Fibroblast of gingiva (primary cell): ENCODE measurements around the gene DNHD1.
"Not testable (repeated sequence)": the region's sequence is repeated elsewhere in the genome, so short reads cannot be mapped to it uniquely, and the experiment has no call there.

Experiments used
- DNase-seq: peaks from one replicate; pipeline ENCODE4 v3.0.0-alpha.2; 2011; ENCODE audit warnings: low read depth

Gene DNHD1

GRCh38 chr11:6481012-6481923, 15.8 kb upstream of the DNHD1 start, which contains the start of the genes ARFIP2 and TIMM10B:
ARFIP2 (minus strand) TSS chr11:6481331; CDS start chr11:6480421, 910 bp downstream.
TIMM10B (plus strand) TSS chr11:6481501; CDS start chr11:6481517, 16 bp downstream.
- DNase-seq = peak; percentile 97

- DNase-seq = no peak
These were observed 15.2 kb upstream of the DNHD1 start for GRCh38 chr11:6481924-6482275.

- no peak for DNase-seq
These were observed 14.6 kb upstream of the DNHD1 start for GRCh38 chr11:6482441-6482840.

GRCh38 chr11:6483015-6483414, 14.1 kb upstream of the DNHD1 start:
- no peak for DNase-seq

GRCh38 chr11:6485661-6486060, 11.4 kb upstream of the DNHD1 start:
- DNase-seq = no peak

GRCh38 chr11:6486256-6486655, 10.8 kb upstream of the DNHD1 start:
- DNase-seq = no peak

GRCh38 chr11:6486938-6487337, 10.1 kb upstream of the DNHD1 start:
- DNase-seq = no peak

- DNase-seq = no peak
These were observed 8.7 kb upstream of the DNHD1 start for GRCh38 chr11:6488342-6488741.

GRCh38 chr11:6488821-6489220, 8.3 kb upstream of the DNHD1 start:
- no peak for DNase-seq

GRCh38 chr11:6489306-6489705, 7.8 kb upstream of the DNHD1 start:
- no peak for DNase-seq

GRCh38 chr11:6498121-6498520, 1.0 kb downstream of the DNHD1 start:
- peak; percentile 75 for DNase-seq

- no peak for DNase-seq
These were observed 1.5 kb downstream of the DNHD1 start for GRCh38 chr11:6498544-6498943.

- DNase-seq = no peak
These were observed 5.3 kb downstream of the DNHD1 start for GRCh38 chr11:6502382-6502781.

- DNase-seq = no peak
These were observed 7.1 kb downstream of the DNHD1 start for GRCh38 chr11:6504166-6504565.

GRCh38 chr11:6505577-6506240, 8.6 kb downstream of the DNHD1 start:
- peak; percentile 67 for DNase-seq

- DNase-seq = no peak
These were observed 19.8 kb downstream of the DNHD1 start for GRCh38 chr11:6516865-6517264.

- no peak for DNase-seq
These were observed 23.2 kb downstream of the DNHD1 start for GRCh38 chr11:6520265-6520664.

GRCh38 chr11:6521946-6522345, 24.9 kb downstream of the DNHD1 start:
- not testable (repeated sequence) for DNase-seq

- DNase-seq = no peak
These were observed 26.2 kb downstream of the DNHD1 start for GRCh38 chr11:6523253-6523652.

GRCh38 chr11:6526411-6527135, 29.5 kb downstream of the DNHD1 start:
- no peak for DNase-seq

GRCh38 chr11:6529266-6529665, 32.2 kb downstream of the DNHD1 start:
- DNase-seq = no peak

- DNase-seq = no peak
These were observed 33.8 kb downstream of the DNHD1 start for GRCh38 chr11:6530848-6531247.
